ENCODE results near the gene NELFA.

DNA sequence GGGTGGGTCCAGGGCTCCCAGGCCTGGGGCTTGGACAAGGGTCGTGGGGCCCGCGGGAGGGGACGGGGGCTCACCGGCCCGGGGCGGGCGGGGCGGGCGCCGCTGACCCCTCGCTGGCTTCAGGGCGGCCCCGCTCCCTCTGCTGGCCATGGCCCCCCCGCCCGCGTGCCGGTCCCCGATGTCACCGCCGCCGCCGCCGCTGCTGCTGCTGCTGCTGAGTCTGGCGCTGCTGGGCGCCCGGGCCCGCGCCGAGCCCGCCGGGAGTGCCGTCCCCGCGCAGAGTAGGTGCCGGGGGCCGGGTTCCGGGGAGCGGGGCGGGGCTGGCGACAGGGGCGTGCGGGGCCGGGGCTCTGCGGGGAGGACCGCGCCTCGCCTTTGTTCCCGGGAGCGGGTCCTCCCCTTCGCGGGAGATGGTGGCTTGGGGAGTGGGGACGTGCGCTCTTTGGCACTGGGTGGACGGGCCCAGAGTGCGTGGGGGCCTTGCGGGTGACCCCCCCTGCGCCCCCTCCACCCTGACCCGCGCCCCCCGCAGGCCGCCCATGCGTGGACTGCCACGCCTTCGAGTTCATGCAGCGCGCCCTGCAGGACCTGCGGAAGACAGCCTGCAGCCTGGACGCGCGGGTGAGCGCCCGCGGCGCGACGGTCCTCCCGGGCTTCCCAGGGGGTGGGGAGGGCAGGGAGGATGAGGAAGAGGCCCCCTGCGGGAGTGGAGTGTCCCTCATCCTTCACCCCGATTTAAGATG is 33.6 kb upstream of the NELFA start:
- TF ChIP-seq, protein P1, sequence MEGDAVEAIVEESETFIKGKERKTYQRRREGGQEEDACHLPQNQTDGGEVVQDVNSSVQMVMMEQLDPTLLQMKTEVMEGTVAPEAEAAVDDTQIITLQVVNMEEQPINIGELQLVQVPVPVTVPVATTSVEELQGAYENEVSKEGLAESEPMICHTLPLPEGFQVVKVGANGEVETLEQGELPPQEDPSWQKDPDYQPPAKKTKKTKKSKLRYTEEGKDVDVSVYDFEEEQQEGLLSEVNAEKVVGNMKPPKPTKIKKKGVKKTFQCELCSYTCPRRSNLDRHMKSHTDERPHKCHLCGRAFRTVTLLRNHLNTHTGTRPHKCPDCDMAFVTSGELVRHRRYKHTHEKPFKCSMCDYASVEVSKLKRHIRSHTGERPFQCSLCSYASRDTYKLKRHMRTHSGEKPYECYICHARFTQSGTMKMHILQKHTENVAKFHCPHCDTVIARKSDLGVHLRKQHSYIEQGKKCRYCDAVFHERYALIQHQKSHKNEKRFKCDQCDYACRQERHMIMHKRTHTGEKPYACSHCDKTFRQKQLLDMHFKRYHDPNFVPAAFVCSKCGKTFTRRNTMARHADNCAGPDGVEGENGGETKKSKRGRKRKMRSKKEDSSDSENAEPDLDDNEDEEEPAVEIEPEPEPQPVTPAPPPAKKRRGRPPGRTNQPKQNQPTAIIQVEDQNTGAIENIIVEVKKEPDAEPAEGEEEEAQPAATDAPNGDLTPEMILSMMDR (IDR thresholded peaks at IDR 0.05), result 0 out of 2 replicates have a peak, but pooled peaks have one; percentile 7
- no peak for TF ChIP-seq ZFX (IDR thresholded peaks at IDR 0.05; ENCODE audit: borderline replicate concordance)

All from 22Rv1 (cell line).